RPMI7951 (cell line): ENCODE results near the gene F5. TPM values are rescaled to one million over a fixed set of nuclear protein-coding genes. Genes with fewer than 3 reads are reported as not detected.
"Not testable (repeated sequence)": the region's sequence is repeated elsewhere in the genome, so short reads cannot be mapped to it uniquely, and the experiment has no call there.

Experiments used
- DNase-seq: peaks from one replicate; pipeline ENCODE4 v3.0.0-alpha.2; 2012; ENCODE audit warnings: low read depth
- total RNA-seq: library from RNA; depleted of rRNA; stranded (reverse); fragments of >200 nt; shearing (Covaris generic); gene quantifications from 2 replicates; pipeline ENCODE4 v1.2.3, GENCODE V29; 2014

The F5 gene
- total RNA-seq, 1 experiment from 2014 or later = not detected

GRCh38 chr1:169508432-169509338 lies 77.6 kb downstream of the F5 start:
- DNase-seq = no peak

GRCh38 chr1:169507413-169507812 lies 78.9 kb downstream of the F5 start:
- no peak for DNase-seq

- DNase-seq = not testable (repeated sequence)
Measured at GRCh38 chr1:169503601-169504000, 82.7 kb downstream of the F5 start.

- no peak for DNase-seq
Measured at GRCh38 chr1:169499807-169500206, 86.5 kb downstream of the F5 start.

GRCh38 chr1:169497317-169497716 lies 89.0 kb downstream of the F5 start:
- no peak for DNase-seq

GRCh38 chr1:169495916-169496315 lies 90.4 kb downstream of the F5 start:
- no peak for DNase-seq

- no peak for DNase-seq
Measured at GRCh38 chr1:169495046-169495775, 91.1 kb downstream of the F5 start.

GRCh38 chr1:169494343-169494742 lies 91.9 kb downstream of the F5 start:
- no peak for DNase-seq

GRCh38 chr1:169493251-169493650 lies 93.0 kb downstream of the F5 start:
- DNase-seq = no peak

GRCh38 chr1:169491845-169492281 lies 94.4 kb downstream of the F5 start:
- peak; percentile 25 for DNase-seq

GRCh38 chr1:169488157-169488556 lies 98.1 kb downstream of the F5 start:
- DNase-seq = no peak

GRCh38 chr1:169487561-169487960 lies 98.7 kb downstream of the F5 start:
- DNase-seq = peak; percentile 45

GRCh38 chr1:169487133-169487532 lies 99.1 kb downstream of the F5 start:
- no peak for DNase-seq

- DNase-seq = peak; percentile 32
Measured at GRCh38 chr1:169486281-169487051, 99.8 kb downstream of the F5 start.

GRCh38 chr1:169485431-169486280 lies 100.6 kb downstream of the F5 start, which contains the start of gene SLC19A2:
Gene SLC19A2 (minus strand): TSS chr1:169485944. CDS start chr1:169485766, 178 bp downstream.
- peak; percentile 99 for DNase-seq

GRCh38 chr1:169484683-169485430 lies 101.4 kb downstream of the F5 start:
- DNase-seq = peak; percentile 50

GRCh38 chr1:169484101-169484500 lies 102.2 kb downstream of the F5 start:
- no peak for DNase-seq

- peak; percentile 55 for DNase-seq
Measured at GRCh38 chr1:169483500-169483966, 102.7 kb downstream of the F5 start.

GRCh38 chr1:169479363-169480066 lies 106.8 kb downstream of the F5 start:
- DNase-seq = no peak
